H1 (cell line): ENCODE results near the gene ELMO1. TPM values are rescaled to one million over a fixed set of nuclear protein-coding genes. Genes with fewer than 3 reads are reported as not detected.

ENCODE experiments used
- CTCF ChIA-PET: fragments of 300-600 bp; sonication (Branson Sonifier 250); formaldehyde crosslinking; loops from one replicate; lab custom pipeline; 2021; ENCODE audit not compliant: partially characterized antibody; lab: Charles Lee
- POLR2A ChIA-PET: fragments of 300-600 bp; sonication (Branson Sonifier 250); formaldehyde crosslinking; loops from one replicate; lab custom pipeline; 2021; ENCODE audit warnings: inconsistent platforms; ENCODE audit not compliant: partially characterized antibody; lab: Charles Lee
- DNase-seq, 2 experiments: peaks; one replicate each; pipeline versions ENCODE4 v3.0.0 to v3.0.0-alpha.2; 2010 to 2022; ENCODE audit warnings: low spot score in 2 of 2, low read depth in 1 of 2, mixed read lengths in 1 of 2
- FAIRE-seq: peaks from 2 replicates; lab custom pipeline; 2011; peaks lifted over from hg19 to GRCh38; lab: Jason Lieb, UNC
- H2AFZ ChIP-seq: 2 replicates; pipeline ENCODE4 v1.8.1; 2012; ENCODE audit warnings: low read length, inconsistent platforms
- H2AK5ac ChIP-seq: 2 replicates; pipeline ENCODE4 v1.6.1; 2013; ENCODE audit warnings: low read depth, low read length
- H2BK120ac ChIP-seq: replicated peaks from 2 replicates; pipeline ENCODE3; 2013; ENCODE audit warnings: low read depth, low read length, inconsistent platforms
- H2BK12ac ChIP-seq: 2 replicates; pipeline ENCODE4 v1.6.1; 2013; ENCODE audit warnings: low read depth, low read length
- H2BK15ac ChIP-seq: 2 replicates; pipeline ENCODE4 v1.6.1; 2013; ENCODE audit warnings: low read length
- H2BK20ac ChIP-seq: 2 replicates; pipeline ENCODE4 v1.6.1; 2013; ENCODE audit warnings: low read length
- H2BK5ac ChIP-seq: 2 replicates; pipeline ENCODE4 v1.6.1; 2013; ENCODE audit warnings: low read depth, low read length
- H3K14ac ChIP-seq: 2 replicates; pipeline ENCODE4 v1.6.1; 2013; ENCODE audit warnings: inconsistent platforms; ENCODE audit not compliant: insufficient read length
- H3K18ac ChIP-seq: 2 replicates; pipeline ENCODE4 v1.6.1; 2013; ENCODE audit warnings: low read length; ENCODE audit errors: extremely low read depth
- H3K23ac ChIP-seq: 2 replicates; pipeline ENCODE4 v1.6.1; 2013; ENCODE audit warnings: inconsistent platforms; ENCODE audit not compliant: insufficient read length
- H3K23me2 ChIP-seq: 2 replicates; pipeline ENCODE4 v1.6.1; 2013; ENCODE audit warnings: low read depth, low read length
- H3K27ac ChIP-seq: 2 replicates; pipeline ENCODE4 v1.6.1; 2011; ENCODE audit warnings: low read depth, low read length, inconsistent platforms
- H3K27me3 ChIP-seq, 4 experiments: replicated peaks in 1 of 4; 1 replicate in 1 of 4; 2 replicates in 3 of 4; pipeline versions ENCODE4 v1.6.1 to v1.8.1; 2011 to 2013; ENCODE audit warnings: low read length in 3 of 4, mild to moderate bottlenecking in 3 of 4, inconsistent platforms in 2 of 4, mixed read lengths in 2 of 4, moderate library complexity in 1 of 4; ENCODE audit not compliant: control insufficient read depth in 3 of 4, insufficient read depth in 3 of 4; ENCODE audit errors: extremely low read depth in 1 of 4
- H3K36me3 ChIP-seq, 4 experiments: 2 replicates each; pipeline versions ENCODE4 v1.6.1 to v1.8.1; 2011 to 2013; ENCODE audit warnings: mild to moderate bottlenecking in 4 of 4, low read length in 3 of 4, moderate library complexity in 2 of 4, control low read depth in 1 of 4, inconsistent platforms in 1 of 4; ENCODE audit not compliant: insufficient read depth in 4 of 4, control insufficient read depth in 2 of 4
- H3K4ac ChIP-seq: replicated peaks from 2 replicates; pipeline ENCODE3; 2013; ENCODE audit warnings: low read length, low read depth, mixed read lengths, inconsistent platforms; ENCODE audit not compliant: insufficient read length
- H3K4me1 ChIP-seq, 4 experiments: replicated peaks in 1 of 4; 1 replicate in 1 of 4; 2 replicates in 3 of 4; pipeline versions ENCODE4 v1.6.1 to v1.8.1; 2011 to 2013; ENCODE audit warnings: low read length in 3 of 4, inconsistent platforms in 2 of 4, mixed read lengths in 1 of 4; ENCODE audit not compliant: insufficient read depth in 4 of 4, control insufficient read depth in 3 of 4
- H3K4me2 ChIP-seq, 2 experiments: 2 replicates each; pipeline versions ENCODE4 v1.6.1 to v1.8.1; 2011 to 2013; ENCODE audit warnings: low read depth in 2 of 2, low read length in 2 of 2, control low read depth in 1 of 2, inconsistent platforms in 1 of 2, mild to moderate bottlenecking in 1 of 2; ENCODE audit not compliant: insufficient read depth in 1 of 2
- H3K4me3 ChIP-seq, 4 experiments: fragments of 200-600, 300-600 bp in 1 of 4; sonication (generic), shearing (Covaris generic), sonication (Bioruptor Twin) in 1 of 4; 2 replicates each; pipeline versions ENCODE4 v1.5.1 to v1.8.1; 2011 to 2016; ENCODE audit warnings: low read length in 4 of 4, low read depth in 3 of 4, control low read depth in 2 of 4, inconsistent platforms in 2 of 4, mild to moderate bottlenecking in 2 of 4, mixed read lengths in 1 of 4, moderate library complexity in 1 of 4; ENCODE audit not compliant: insufficient read depth in 2 of 4; ENCODE audit errors: extremely low read depth in 1 of 4
- H3K56ac ChIP-seq: replicated peaks from 2 replicates; pipeline ENCODE3; 2013; ENCODE audit warnings: low read depth, mild to moderate bottlenecking, mixed read lengths, low read length, inconsistent platforms; ENCODE audit not compliant: insufficient read length
- H3K79me1 ChIP-seq: 2 replicates; pipeline ENCODE4 v1.6.1; 2013; ENCODE audit warnings: low read depth, low read length, control low read depth
- H3K79me2 ChIP-seq, 2 experiments: 2 replicates each; pipeline versions ENCODE4 v1.6.1 to v1.8.1; 2012 to 2013; ENCODE audit warnings: low read length in 2 of 2, mild to moderate bottlenecking in 2 of 2, inconsistent platforms in 1 of 2; ENCODE audit not compliant: insufficient read depth in 2 of 2, control insufficient read depth in 1 of 2
- H3K9ac ChIP-seq, 4 experiments: replicated peaks in 1 of 4; 1 replicate in 1 of 4; 2 replicates in 3 of 4; pipeline versions ENCODE4 v1.6.1 to v1.8.1; 2011 to 2013; ENCODE audit warnings: low read depth in 3 of 4, low read length in 3 of 4, control low read depth in 2 of 4, mild to moderate bottlenecking in 2 of 4, moderate library complexity in 2 of 4, inconsistent platforms in 1 of 4; ENCODE audit errors: extremely low read depth in 1 of 4
- H3K9me3 ChIP-seq, 2 experiments: 2 replicates each; pipeline versions ENCODE4 v1.6.1 to v1.8.1; 2012 to 2013; ENCODE audit warnings: mild to moderate bottlenecking in 2 of 2, moderate library complexity in 2 of 2, control low read depth in 1 of 2, inconsistent platforms in 1 of 2, low read depth in 1 of 2, low read length in 1 of 2, mixed read lengths in 1 of 2; ENCODE audit not compliant: insufficient read depth in 2 of 2
- H4K20me1 ChIP-seq, 2 experiments: replicated peaks in 1 of 2; 2 replicates each; pipeline versions ENCODE3 to v1.8.1; 2011 to 2013; ENCODE audit warnings: inconsistent platforms in 2 of 2, low read length in 2 of 2, mild to moderate bottlenecking in 1 of 2; ENCODE audit not compliant: insufficient read depth in 2 of 2, control insufficient read depth in 1 of 2
- H4K5ac ChIP-seq: 2 replicates; pipeline ENCODE4 v1.6.1; 2013; ENCODE audit warnings: low read length, low read depth, mixed read lengths, inconsistent platforms; ENCODE audit not compliant: insufficient read length
- H4K8ac ChIP-seq: 2 replicates; pipeline ENCODE4 v1.8.0; 2013; ENCODE audit warnings: mild to moderate bottlenecking, moderate library complexity, low read length, inconsistent platforms; ENCODE audit not compliant: insufficient read depth; ENCODE audit errors: extremely low read depth
- H4K91ac ChIP-seq: replicated peaks from 2 replicates; pipeline ENCODE3; 2013; ENCODE audit warnings: low read length, mixed read lengths, inconsistent platforms; ENCODE audit not compliant: insufficient read length
- ATF2 ChIP-seq: IDR thresholded peaks from 2 replicates; pipeline ENCODE4 v1.6.1; 2012; ENCODE audit warnings: low read length, inconsistent platforms
- BCL11A ChIP-seq, 2 experiments: IDR thresholded peaks; one replicate each; pipeline ENCODE4 v1.6.1; 2011; ENCODE audit warnings: low read depth in 2 of 2, low read length in 2 of 2, mild to moderate bottlenecking in 2 of 2
- CREB1 ChIP-seq: IDR thresholded peaks from 2 replicates; pipeline ENCODE4 v1.6.1; 2012; ENCODE audit warnings: inconsistent platforms
- NRF1 ChIP-seq: IDR thresholded peaks from 2 replicates; pipeline ENCODE4 v1.6.1; 2011; ENCODE audit warnings: mild to moderate bottlenecking, low read depth, low read length, improper control_type of control experiment
- POU5F1 ChIP-seq: IDR thresholded peaks from 2 replicates; pipeline ENCODE4 v1.6.1; 2011; ENCODE audit warnings: low read depth, mild to moderate bottlenecking, low read length, moderate library complexity
- RBBP5 ChIP-seq: IDR thresholded peaks from 2 replicates; pipeline ENCODE4 v1.7.1; 2012; ENCODE audit warnings: low read depth, mild to moderate bottlenecking, inconsistent platforms, low read length, moderate library complexity, borderline replicate concordance
- SIRT6 ChIP-seq: IDR thresholded peaks from one replicate; pipeline ENCODE4 v1.7.1; 2012; ENCODE audit warnings: low read length, inconsistent platforms
- SP1 ChIP-seq: IDR thresholded peaks from 2 replicates; pipeline ENCODE4 v1.6.1; 2011; ENCODE audit warnings: low read depth, low read length
- SP4 ChIP-seq: IDR thresholded peaks from 2 replicates; pipeline ENCODE4 v1.6.1; 2012; ENCODE audit warnings: low read length, inconsistent platforms
- SRF ChIP-seq: IDR thresholded peaks from 2 replicates; pipeline ENCODE4 v1.6.1; 2011; ENCODE audit warnings: mild to moderate bottlenecking, low read depth, low read length, moderate library complexity
- TCF12 ChIP-seq: IDR thresholded peaks from 2 replicates; pipeline ENCODE4 v1.6.1; 2011; ENCODE audit warnings: low read depth, mild to moderate bottlenecking, low read length
- TEAD4 ChIP-seq: IDR thresholded peaks from 2 replicates; pipeline ENCODE4 v1.6.1; 2012; ENCODE audit warnings: low read depth, low read length, inconsistent platforms, mixed read lengths
- ZNF274 ChIP-seq: IDR thresholded peaks from 2 replicates; pipeline ENCODE4 v1.7.0; 2012; ENCODE audit warnings: low read length, borderline replicate concordance; ENCODE audit errors: extremely low read depth
- WGBS, 2 experiments: shearing (Covaris generic) in 1 of 2; methylation state at CpG; one replicate each; pipeline versions ENCODE4 v1.1.6 to v1.1.7; 2013 to 2015; ENCODE audit warnings: low lambda C conversion rate in 2 of 2, mixed read lengths in 2 of 2, inconsistent platforms in 1 of 2, low coverage in 1 of 2, missing lambda C conversion rate in 1 of 2; ENCODE audit not compliant: insufficient replicate concordance in 2 of 2, insufficient coverage in 1 of 2, insufficient read length in 1 of 2; ENCODE audit errors: extremely low coverage in 1 of 2, missing lambda C conversion rate in 1 of 2; 5-methylcytosine and 5-hydroxymethylcytosine counted together
- polyA plus RNA-seq, 7 experiments: library from polyadenylated mRNA; depleted of rRNA in 3 of 7; stranded (reverse) in 5 of 7; unstranded in 2 of 7; fragments of >200 nt in 5 of 7; fragments of 200-250 nt in 2 of 7; gene quantifications; 1 replicate in 5 of 7; 2 replicates in 1 of 7; 4 replicates in 1 of 7; pipeline versions ENCODE4 v1.2.1 to v1.2.3, GENCODE V29; 2011 to 2013; ENCODE audit warnings: missing spikeins in 2 of 7, mixed read lengths in 2 of 7
- total RNA-seq: library from RNA; stranded (reverse); fragmentation: NEBNext Ultra II Directional; extraction: Animal tissue kit (Norgen Biotek cat#: 25700); gene quantifications from 2 replicates; pipeline ENCODE4 v1.2.1, GENCODE V29; 2021
- TF ChIP-seq, protein P1 (sequence below): IDR thresholded peaks from 2 replicates; pipeline ENCODE4 v1.6.1; 2011; ENCODE audit warnings: low read depth, mild to moderate bottlenecking, low read length; ENCODE audit not compliant: insufficient read depth

Gene ELMO1
- total and polyA plus RNA-seq, 2 of the 8 experiments (the other 6 are each of a cell fraction or from before 2014, with no cell fraction given), result 18.4 to 21.0 TPM

DNA sequence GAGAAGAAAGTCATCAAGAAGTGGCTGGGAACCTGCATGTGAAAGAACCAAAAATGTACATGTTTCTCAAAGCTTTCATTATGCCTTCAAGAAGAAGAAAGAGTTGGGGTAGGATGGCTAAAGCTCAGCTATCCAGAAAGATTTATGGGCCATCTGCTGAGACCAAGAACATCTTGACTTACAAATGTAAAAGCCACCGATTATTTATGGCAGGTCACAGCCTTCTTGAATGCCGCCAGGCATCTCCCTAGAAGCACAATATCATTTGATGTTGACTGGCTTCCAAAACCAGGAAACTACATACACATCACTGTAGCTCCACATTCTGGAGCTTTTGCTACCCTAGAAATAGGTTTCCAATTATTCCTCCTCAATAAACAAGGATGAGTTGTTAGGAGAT is 470.2 kb downstream of the ELMO1 start:
- H2BK20ac ChIP-seq, result no peak overlapping the region
- no peaks in the 10 kb centered on the region for H3K4me1 ChIP-seq
- no peak overlapping the region for H3K9ac ChIP-seq
- no peaks in the 10 kb centered on the region for H3K79me2 ChIP-seq
- no peak overlapping the region for H3K4me2 ChIP-seq
- 91% methylated on average over 2 of the region's 2 CpGs; no CpG with 5 or more reads in 1 of the 2 experiments for WGBS, 2 experiments
- H3K27ac ChIP-seq, result no peak overlapping the region
- no peak overlapping the region for H2BK15ac ChIP-seq
- no peak overlapping the region for H3K4me3 ChIP-seq
- FAIRE-seq, result no peak
- no peak overlapping the region for H3K14ac ChIP-seq
- no peak overlapping the region for H2BK12ac ChIP-seq
- H3K27me3 ChIP-seq, result no peaks in the 10 kb centered on the region
- no peak overlapping the region for H3K18ac ChIP-seq
- no peaks in the 10 kb centered on the region for H3K36me3 ChIP-seq
- H3K23me2 ChIP-seq, result no peaks in the 10 kb centered on the region
- no peak overlapping the region for H3K4ac ChIP-seq
- H4K20me1 ChIP-seq, result no peaks in the 10 kb centered on the region
- no peak overlapping the region for H3K23ac ChIP-seq
- H4K5ac ChIP-seq, result no peak overlapping the region
- H4K8ac ChIP-seq, result no peak overlapping the region
- no peaks in the 10 kb centered on the region for H3K79me1 ChIP-seq
- ChIA-PET CTCF (interaction anchor here (2.6 to 11.2 kb wide), 4 partner anchors 8 to 204 kb away, joined by 6 to 71 read pairs (median 12); no protein-coding TSS in a partner anchor), POLR2A (no interaction called here)
- no peak overlapping the region for H4K91ac ChIP-seq
- no peak overlapping the region for H2AK5ac ChIP-seq
- H3K9me3 ChIP-seq, result no peaks in the 10 kb centered on the region; a peak in 1 of 4 replicates
- no peak overlapping the region for H3K56ac ChIP-seq
- no peak overlapping the region for H2BK5ac ChIP-seq
- H2BK120ac ChIP-seq, result no peak overlapping the region
- no peak overlapping the region for H2AFZ ChIP-seq
- DNase-seq, result no peak
- TF ChIP-seq BCL11A (IDR thresholded peaks at IDR 0.05; ENCODE audit: low read depth in 2 of 2, low read length in 2 of 2), result no peak
- no peak for TF ChIP-seq RBBP5
- TF ChIP-seq CREB1, result no peak
- no peak for TF ChIP-seq SP4
- no peak for TF ChIP-seq TCF12
- no peak for TF ChIP-seq SRF
- TF ChIP-seq, protein P1, sequence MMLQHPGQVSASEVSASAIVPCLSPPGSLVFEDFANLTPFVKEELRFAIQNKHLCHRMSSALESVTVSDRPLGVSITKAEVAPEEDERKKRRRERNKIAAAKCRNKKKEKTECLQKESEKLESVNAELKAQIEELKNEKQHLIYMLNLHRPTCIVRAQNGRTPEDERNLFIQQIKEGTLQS, result no peak
- no peak for TF ChIP-seq NRF1
- no peak for TF ChIP-seq TEAD4
- no peak for TF ChIP-seq SIRT6
- no peak for TF ChIP-seq POU5F1
- TF ChIP-seq ZNF274, result no peak
- no peak for TF ChIP-seq ATF2
- no peak for TF ChIP-seq SP1
